ENCODE data around the gene NUDT3.

The NUDT3 gene

GRCh38 chr6:34386316-34387137, 5.9 kb downstream of the NUDT3 start:
- Histone ChIP-seq H2AFZ (ENCODE audit: low read length) (no peak overlapping the region), H3K27ac (ENCODE audit: low read depth, low read length, poor library complexity, severe bottlenecking) (no peak overlapping the region), H3F3A (ENCODE audit: insufficient read depth, low read length) (no peaks in the 10 kb centered on the region), H3K9ac (ENCODE audit: low read length) (no peak overlapping the region), H3K79me2 (ENCODE audit: insufficient read depth, low read length) (peaks cover 100% of the 10 kb centered on the region), H3K4me2 (ENCODE audit: low read length) (no peak overlapping the region), H3K9me2 (ENCODE audit: low read depth, low read length) (no peaks in the 10 kb centered on the region), H3K4me3 (ENCODE audit: low read depth, low read length, poor library complexity, severe bottlenecking) (no peak overlapping the region), H3K9me3 (ENCODE audit: low read length) (no peaks in the 10 kb centered on the region), H4K20me1 (ENCODE audit: insufficient read depth, low read length) (no peaks in the 10 kb centered on the region), H3K27me3 (ENCODE audit: insufficient read depth, low read length) (no peaks in the 10 kb centered on the region), H3K4me1 (ENCODE audit: insufficient read depth, low read length, severe bottlenecking) (peaks cover 41% of the 10 kb centered on the region), H3K36me3 (ENCODE audit: insufficient read depth, low read length) (no peaks in the 10 kb centered on the region)
- no peak for TF ChIP-seq EZH2 (IDR thresholded peaks at IDR 0.05; ENCODE audit: borderline replicate concordance, low read length)
- no peak for TF ChIP-seq CTCF (IDR thresholded peaks at IDR 0.05; ENCODE audit: low read length)

DNA sequence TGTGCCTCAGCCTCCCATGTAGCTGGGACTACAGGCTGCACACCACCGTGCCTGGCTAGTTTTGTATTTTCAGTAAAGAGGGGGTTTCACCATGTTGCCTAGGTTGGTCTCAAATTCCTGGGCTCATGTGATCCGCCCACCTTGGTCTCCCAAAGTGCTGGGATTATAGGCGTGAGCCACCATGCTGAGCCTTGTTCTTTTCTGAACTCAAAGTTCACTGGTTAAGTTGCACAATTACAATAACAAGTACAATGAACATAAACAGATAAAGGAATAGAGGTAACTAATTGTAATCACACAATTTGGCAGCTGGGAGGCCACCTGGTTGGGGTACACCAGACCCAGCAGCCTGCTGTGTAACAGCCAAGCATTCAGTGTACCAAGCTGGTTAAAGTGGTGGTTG, 6.7 kb downstream of the NUDT3 start:
- Histone ChIP-seq H2AFZ (ENCODE audit: low read length) (no peak overlapping the region), H3K36me3 (ENCODE audit: insufficient read depth, low read length) (no peaks in the 10 kb centered on the region), H3K4me2 (ENCODE audit: low read length) (no peak overlapping the region), H3K4me3 (ENCODE audit: low read depth, low read length, poor library complexity, severe bottlenecking) (no peak overlapping the region), H3K27ac (ENCODE audit: low read depth, low read length, poor library complexity, severe bottlenecking) (no peak overlapping the region), H3F3A (ENCODE audit: insufficient read depth, low read length) (no peaks in the 10 kb centered on the region), H3K4me1 (ENCODE audit: insufficient read depth, low read length, severe bottlenecking) (peaks cover 39% of the 10 kb centered on the region), H3K9me3 (ENCODE audit: low read length) (no peaks in the 10 kb centered on the region), H4K20me1 (ENCODE audit: insufficient read depth, low read length) (no peaks in the 10 kb centered on the region), H3K79me2 (ENCODE audit: insufficient read depth, low read length) (peaks cover 100% of the 10 kb centered on the region), H3K27me3 (ENCODE audit: insufficient read depth, low read length) (no peaks in the 10 kb centered on the region), H3K9ac (ENCODE audit: low read length) (no peak overlapping the region), H3K9me2 (ENCODE audit: low read depth, low read length) (no peaks in the 10 kb centered on the region)
- no peak for TF ChIP-seq EZH2 (IDR thresholded peaks at IDR 0.05; ENCODE audit: borderline replicate concordance, low read length)
- no peak for TF ChIP-seq CTCF (IDR thresholded peaks at IDR 0.05; ENCODE audit: low read length)

- H3K27me3 ChIP-seq (ENCODE audit: insufficient read depth, low read length): no peaks in the 10 kb centered on the region
- H3K4me1 ChIP-seq (ENCODE audit: insufficient read depth, low read length, severe bottlenecking): peaks cover 34% of the 10 kb centered on the region
- no peak overlapping the region for H3K9ac ChIP-seq (ENCODE audit: low read length)
- no peak overlapping the region; the same call in 1 of the 2 replicates for H3K4me2 ChIP-seq (ENCODE audit: low read length)
- H4K20me1 ChIP-seq (ENCODE audit: insufficient read depth, low read length): no peaks in the 10 kb centered on the region
- no peaks in the 10 kb centered on the region for H3K36me3 ChIP-seq (ENCODE audit: insufficient read depth, low read length)
- H3K9me3 ChIP-seq (ENCODE audit: low read length): no peaks in the 10 kb centered on the region
- TF ChIP-seq EZH2 (IDR thresholded peaks at IDR 0.05; ENCODE audit: borderline replicate concordance, low read length) (no peak), CTCF (IDR thresholded peaks at IDR 0.05; ENCODE audit: low read length) (no peak)
- H3K79me2 ChIP-seq (ENCODE audit: insufficient read depth, low read length): peaks cover 97% of the 10 kb centered on the region
- H3K27ac ChIP-seq (ENCODE audit: low read depth, low read length, poor library complexity, severe bottlenecking): peak overlapping the region; percentile 41
- no peaks in the 10 kb centered on the region for H3F3A ChIP-seq (ENCODE audit: insufficient read depth, low read length)
- no peak overlapping the region for H3K4me3 ChIP-seq (ENCODE audit: low read depth, low read length, poor library complexity, severe bottlenecking)
- H3K9me2 ChIP-seq (ENCODE audit: low read depth, low read length): no peaks in the 10 kb centered on the region
- no peak overlapping the region for H2AFZ ChIP-seq (ENCODE audit: low read length)
Observed at GRCh38 chr6:34384321-34385153, 7.9 kb downstream of the NUDT3 start.

Data from OCI-LY1 (cell line).